Osteocyte (in vitro differentiated cells): Measurements from ENCODE around the gene CDH4. TPM values are rescaled to one million over a fixed set of nuclear protein-coding genes. Genes with fewer than 3 reads are reported as not detected.

Experiments
- DNase-seq: peaks from one replicate; pipeline ENCODE4 v3.0.0; 2021; ENCODE audit warnings: mixed read lengths; ENCODE audit not compliant: unreplicated experiment; ENCODE audit errors: extremely low spot score
- H3K27ac Mint-ChIP-seq: one replicate; pipeline ENCODE4 v1.8.0; 2021; ENCODE audit warnings: mild to moderate bottlenecking, mixed read lengths; ENCODE audit not compliant: unreplicated experiment
- H3K27me3 Mint-ChIP-seq: one replicate; pipeline ENCODE4 v1.8.0; 2021; ENCODE audit warnings: mixed read lengths; ENCODE audit not compliant: unreplicated experiment
- H3K36me3 Mint-ChIP-seq: one replicate; pipeline ENCODE4 v1.8.0; 2021; ENCODE audit warnings: mixed read lengths; ENCODE audit not compliant: unreplicated experiment
- H3K4me1 Mint-ChIP-seq: one replicate; pipeline ENCODE4 v1.8.0; 2021; ENCODE audit warnings: mixed read lengths; ENCODE audit not compliant: unreplicated experiment
- H3K4me3 Mint-ChIP-seq: one replicate; pipeline ENCODE4 v1.8.0; 2021; ENCODE audit warnings: mild to moderate bottlenecking, moderate library complexity, mixed read lengths; ENCODE audit not compliant: unreplicated experiment
- H3K9me3 Mint-ChIP-seq: one replicate; pipeline ENCODE4 v1.8.0; 2021; ENCODE audit warnings: mixed read lengths; ENCODE audit not compliant: unreplicated experiment
- total RNA-seq: library from RNA; stranded (reverse); gene quantifications from 2 replicates; pipeline ENCODE4 v1.2.1, GENCODE V29; 2021
- TF ChIP-seq, protein P1 (sequence below): fragments of 200-600 bp; sonication (generic); IDR thresholded peaks from 2 replicates; pipeline ENCODE4 v1.5.0; 2021; ENCODE audit warnings: antibody characterized with exemption, mild to moderate bottlenecking, moderate library complexity

The CDH4 gene
- total RNA-seq, 1 donor from 2014 or later = 1.3 TPM

DNA sequence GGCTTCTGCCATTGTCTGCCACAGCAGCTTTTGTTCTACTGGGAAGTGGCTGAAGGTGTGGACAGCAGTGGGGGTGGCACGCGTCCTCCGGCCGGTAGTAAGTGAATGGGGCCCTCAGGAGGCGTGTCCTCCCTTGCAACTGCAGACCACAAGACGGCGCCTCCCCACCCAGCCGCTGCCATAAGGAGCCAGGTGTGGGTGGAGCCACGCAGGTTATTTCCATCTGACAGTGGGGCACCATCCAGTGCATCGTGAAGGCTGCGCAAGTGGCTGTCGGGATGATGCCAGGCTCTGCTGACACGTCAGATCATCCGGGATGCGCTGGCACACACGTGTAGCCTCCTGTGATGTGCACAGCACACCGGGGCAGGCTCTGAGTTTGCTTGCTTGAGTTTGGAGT is 379.7 kb downstream of the CDH4 start:
- Mint-ChIP-seq H3K27ac (no peak overlapping the region), H3K4me1 (no peaks in the 10 kb centered on the region), H3K36me3 (no peaks in the 10 kb centered on the region)

DNA sequence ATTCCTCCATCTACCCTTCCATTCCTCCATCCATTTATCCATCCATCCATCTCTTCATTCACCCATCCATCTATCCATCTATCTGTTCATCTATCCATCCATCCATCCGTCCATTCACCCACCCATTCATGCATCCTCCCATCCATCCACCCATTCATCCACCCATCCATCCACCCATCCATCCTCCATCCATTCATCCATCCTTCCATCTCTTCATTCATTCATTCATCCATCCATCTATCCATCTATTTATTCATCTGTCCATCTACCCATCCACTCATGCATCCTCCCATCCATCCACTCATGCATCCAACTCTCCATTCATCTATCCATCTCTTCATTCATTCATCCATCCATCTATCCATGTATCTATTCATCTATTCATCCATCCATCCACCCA is 380.9 kb downstream of the CDH4 start:
- DNase-seq = no peak
- H3K9me3 Mint-ChIP-seq = no peaks in the 10 kb centered on the region
- TF ChIP-seq, protein P1, sequence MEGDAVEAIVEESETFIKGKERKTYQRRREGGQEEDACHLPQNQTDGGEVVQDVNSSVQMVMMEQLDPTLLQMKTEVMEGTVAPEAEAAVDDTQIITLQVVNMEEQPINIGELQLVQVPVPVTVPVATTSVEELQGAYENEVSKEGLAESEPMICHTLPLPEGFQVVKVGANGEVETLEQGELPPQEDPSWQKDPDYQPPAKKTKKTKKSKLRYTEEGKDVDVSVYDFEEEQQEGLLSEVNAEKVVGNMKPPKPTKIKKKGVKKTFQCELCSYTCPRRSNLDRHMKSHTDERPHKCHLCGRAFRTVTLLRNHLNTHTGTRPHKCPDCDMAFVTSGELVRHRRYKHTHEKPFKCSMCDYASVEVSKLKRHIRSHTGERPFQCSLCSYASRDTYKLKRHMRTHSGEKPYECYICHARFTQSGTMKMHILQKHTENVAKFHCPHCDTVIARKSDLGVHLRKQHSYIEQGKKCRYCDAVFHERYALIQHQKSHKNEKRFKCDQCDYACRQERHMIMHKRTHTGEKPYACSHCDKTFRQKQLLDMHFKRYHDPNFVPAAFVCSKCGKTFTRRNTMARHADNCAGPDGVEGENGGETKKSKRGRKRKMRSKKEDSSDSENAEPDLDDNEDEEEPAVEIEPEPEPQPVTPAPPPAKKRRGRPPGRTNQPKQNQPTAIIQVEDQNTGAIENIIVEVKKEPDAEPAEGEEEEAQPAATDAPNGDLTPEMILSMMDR = no peak
- H3K27me3 Mint-ChIP-seq = peaks cover 4% of the 10 kb centered on the region
- no peaks in the 10 kb centered on the region for H3K4me1 Mint-ChIP-seq
- no peak overlapping the region for H3K27ac Mint-ChIP-seq
- H3K4me3 Mint-ChIP-seq = no peak overlapping the region
- no peaks in the 10 kb centered on the region for H3K36me3 Mint-ChIP-seq

More for the DNA sequence above, 379.7 kb downstream of the CDH4 start:
- no peak overlapping the region for H3K4me3 Mint-ChIP-seq
- peaks cover 4% of the 10 kb centered on the region for H3K27me3 Mint-ChIP-seq
- no peaks in the 10 kb centered on the region for H3K9me3 Mint-ChIP-seq
- no peak for DNase-seq
- TF ChIP-seq, protein P1 = no peak

DNA sequence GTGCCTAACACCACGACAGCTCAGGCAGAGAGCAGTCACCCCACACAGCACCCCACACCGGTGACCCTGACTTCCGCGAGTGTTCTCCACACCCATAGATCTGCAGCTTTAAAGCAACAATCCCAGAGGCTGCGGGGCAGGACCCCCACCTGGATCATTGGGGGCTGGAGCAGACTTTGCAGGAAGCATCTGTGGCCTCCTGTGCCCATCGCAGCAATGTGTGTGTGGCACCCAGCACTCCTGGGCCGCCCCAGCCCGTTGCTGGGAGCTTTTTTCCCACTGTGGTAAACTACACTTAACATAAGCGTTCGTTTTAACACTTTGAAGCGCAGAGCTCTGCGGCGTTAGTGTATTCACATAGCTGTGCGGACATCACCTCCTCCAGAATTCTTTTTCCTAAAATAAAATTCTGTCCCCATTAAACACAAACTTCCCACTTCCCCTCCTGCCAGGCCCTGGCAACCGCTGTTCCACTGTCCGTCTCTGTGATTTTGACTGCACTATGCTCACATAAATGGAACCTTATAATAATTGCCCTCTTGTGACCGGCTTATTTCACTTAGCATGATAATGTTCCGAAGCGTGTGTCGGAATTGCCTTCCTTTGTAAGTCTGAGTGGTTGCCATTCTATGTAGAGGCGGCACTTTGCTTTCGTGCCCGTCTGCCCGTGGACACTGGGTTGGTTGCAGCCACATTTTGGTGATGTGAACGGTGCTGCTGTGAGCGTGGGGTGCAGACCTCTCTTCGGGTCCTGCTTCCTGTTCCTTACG is 382.5 kb downstream of the CDH4 start:
- Mint-ChIP-seq H3K27ac (no peak overlapping the region), H3K36me3 (no peaks in the 10 kb centered on the region), H3K27me3 (peaks cover 6% of the 10 kb centered on the region), H3K4me1 (no peaks in the 10 kb centered on the region), H3K9me3 (no peaks in the 10 kb centered on the region), H3K4me3 (no peak overlapping the region)
- DNase-seq = no peak
- TF ChIP-seq, protein P1 = no peak

DNA sequence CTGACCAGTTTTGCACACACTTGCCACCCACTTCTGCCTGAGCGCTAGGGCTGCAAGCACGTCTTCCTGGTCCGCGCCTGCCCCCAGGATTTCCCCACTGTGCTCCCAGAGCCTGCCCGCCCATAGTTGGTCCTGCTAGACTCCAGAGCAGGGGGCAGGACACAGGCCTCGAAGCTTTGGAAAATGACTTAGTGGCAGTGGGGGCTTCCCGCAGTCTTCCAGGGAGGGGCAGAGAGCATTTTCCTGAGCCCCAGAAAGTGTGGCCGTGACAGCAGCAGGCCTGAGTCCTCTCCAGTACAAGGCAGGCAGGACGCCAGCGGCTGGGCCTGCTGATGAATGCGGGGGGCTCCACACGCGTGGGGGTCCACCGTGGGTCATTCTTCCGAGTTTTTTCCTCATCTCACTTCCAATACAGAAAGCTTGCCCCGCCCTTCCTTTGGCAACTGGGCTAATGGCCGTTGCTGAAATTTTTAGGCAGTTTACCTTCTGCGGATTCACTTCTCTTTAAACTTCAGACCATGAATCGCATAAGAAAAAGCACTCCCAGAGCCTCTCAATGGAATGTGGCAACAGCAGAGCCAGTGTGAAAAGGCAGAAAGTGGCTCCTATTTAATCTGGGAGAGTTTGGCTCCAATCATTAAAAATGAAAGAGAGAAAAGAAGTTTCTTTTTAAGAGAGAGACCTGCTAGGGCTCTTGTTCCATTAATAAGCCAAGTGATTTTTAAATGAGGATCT is 383.8 kb downstream of the CDH4 start:
- peaks cover 6% of the 10 kb centered on the region for H3K27me3 Mint-ChIP-seq
- TF ChIP-seq, protein P1 = no peak
- no peaks in the 10 kb centered on the region for H3K9me3 Mint-ChIP-seq
- no peak for DNase-seq
- no peaks in the 10 kb centered on the region for H3K4me1 Mint-ChIP-seq
- H3K36me3 Mint-ChIP-seq = no peaks in the 10 kb centered on the region
- H3K4me3 Mint-ChIP-seq = no peak overlapping the region
- no peak overlapping the region for H3K27ac Mint-ChIP-seq

DNA sequence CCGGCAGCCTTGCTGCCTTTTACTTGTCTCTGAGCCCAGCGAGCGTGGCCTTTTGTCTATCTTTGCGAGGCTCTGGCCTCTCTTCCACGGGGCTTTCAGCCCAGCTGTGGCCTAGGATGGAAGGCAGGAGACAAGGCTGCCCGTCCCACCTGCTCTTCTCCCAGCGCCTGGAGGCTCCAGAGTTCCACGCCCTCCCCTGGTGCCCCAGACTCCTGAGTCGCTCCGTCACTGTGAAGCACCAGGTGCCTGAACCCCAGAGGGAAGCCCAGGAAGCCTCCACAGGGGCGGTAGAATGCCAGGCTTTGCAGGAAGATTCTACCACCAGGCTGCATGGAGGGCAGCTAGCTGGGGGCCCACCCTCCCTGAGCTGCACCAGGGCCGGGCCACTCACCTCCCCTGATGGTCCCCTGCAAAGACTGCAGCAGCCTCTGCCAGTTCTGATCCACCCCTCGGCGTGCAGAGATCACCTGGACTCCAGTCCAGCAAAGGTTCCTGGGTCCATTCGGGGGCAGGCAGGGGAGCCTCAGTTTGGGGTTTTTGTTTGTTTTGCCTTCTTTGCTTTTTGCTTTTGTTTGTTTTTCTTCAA is 384.6 kb downstream of the CDH4 start:
- no peak for DNase-seq
- no peaks in the 10 kb centered on the region for H3K9me3 Mint-ChIP-seq
- TF ChIP-seq, protein P1 = no peak
- H3K27ac Mint-ChIP-seq = no peak overlapping the region
- H3K4me1 Mint-ChIP-seq = no peaks in the 10 kb centered on the region
- peaks cover 6% of the 10 kb centered on the region for H3K27me3 Mint-ChIP-seq
- H3K36me3 Mint-ChIP-seq = no peaks in the 10 kb centered on the region
- H3K4me3 Mint-ChIP-seq = no peak overlapping the region
